ENCODE results near the gene CXCL12.

Gene CXCL12

DNA sequence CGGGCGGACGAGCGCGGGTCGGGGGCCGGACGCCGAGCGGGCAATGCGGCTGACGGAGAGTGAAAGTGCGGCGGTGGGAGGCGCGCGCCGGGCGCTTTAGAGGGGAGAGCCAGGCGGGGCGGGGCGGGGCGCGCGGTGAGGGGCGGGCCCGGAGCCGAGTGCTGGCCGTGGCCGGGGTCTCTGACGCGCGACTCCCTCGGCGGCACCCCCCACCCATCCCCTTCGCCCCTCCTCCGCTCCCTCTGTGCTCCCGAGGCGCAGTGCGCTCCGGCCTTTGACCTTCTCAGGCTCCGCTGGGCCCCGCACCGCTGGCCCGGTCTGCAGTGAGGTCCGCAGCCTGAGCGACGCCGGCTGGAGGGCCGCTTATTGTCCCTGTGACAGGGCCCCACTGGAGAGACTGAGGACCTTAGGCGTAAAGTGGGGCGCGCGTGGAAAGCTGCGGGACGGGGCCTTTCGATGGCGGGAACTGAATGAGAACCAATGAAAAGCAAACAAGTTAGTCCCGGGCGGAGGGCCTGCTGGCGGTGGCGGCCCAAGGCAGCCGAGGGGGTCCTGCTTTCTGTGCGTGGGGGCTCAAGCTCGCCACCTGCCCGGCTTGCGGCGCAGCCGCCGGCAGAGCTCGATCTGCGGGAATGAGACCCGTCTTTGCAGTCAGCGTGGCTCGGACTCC lies at the start of gene CXCL12:
CXCL12 (minus strand) TSS at position 72 of the 670 bp plus-strand sequence. CDS start 92 bp downstream, outside the sequence.
- peak in 2 of 10 donors; percentile 12 to 82 for DNase-seq
- intact Hi-C loops (cut with DNase I): loop anchor here (5.0 to 10.0 kb wide), 2 partner anchors 477 to 590 kb away; partner anchors contain the start of gene DEPP1

DNA sequence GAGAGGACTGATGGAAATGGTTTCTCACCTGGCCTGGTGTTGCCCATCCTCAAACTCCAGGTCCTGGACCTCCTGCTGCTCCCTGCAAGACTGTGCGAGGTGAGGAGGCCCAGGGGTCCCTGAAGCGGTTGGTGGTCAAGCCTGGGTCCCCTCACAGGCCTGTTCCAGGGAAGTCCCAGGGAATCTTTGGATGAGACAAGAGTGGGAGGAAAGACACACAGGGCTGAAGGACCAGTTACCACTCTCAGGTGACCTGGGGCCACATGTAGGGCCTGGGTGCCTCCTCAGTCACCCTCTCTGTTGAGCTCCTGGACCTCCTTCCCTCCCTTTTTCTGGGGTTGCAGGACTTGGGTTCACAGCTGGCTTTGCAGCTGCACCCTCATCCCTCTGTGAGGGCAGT lies 42.6 kb upstream of the CXCL12 start:
- intact Hi-C loops (cut with DNase I): no loop called here
- DNase-seq: no peak

DNA sequence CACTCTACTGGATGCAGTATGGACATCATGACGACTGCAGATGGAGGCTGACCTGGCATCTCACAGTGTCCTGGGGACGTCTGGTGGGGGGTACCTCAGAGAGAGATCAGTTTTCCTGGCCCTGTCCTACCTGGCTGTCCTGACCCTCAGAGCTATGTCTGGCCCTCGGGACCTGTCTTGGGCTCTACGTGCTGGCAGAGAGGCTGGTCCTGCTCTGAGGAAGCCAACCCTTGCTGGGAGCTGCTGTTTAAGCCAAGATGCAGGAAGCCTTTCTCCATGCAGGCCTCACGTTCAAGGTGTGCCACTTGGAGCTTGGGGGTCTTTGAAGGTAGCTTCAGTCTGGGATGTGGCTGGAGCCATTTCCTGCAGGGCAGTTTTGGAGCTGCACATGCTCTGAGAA lies 42.1 kb upstream of the CXCL12 start:
- no peak for DNase-seq
- intact Hi-C loops (cut with DNase I): no loop called here

DNA sequence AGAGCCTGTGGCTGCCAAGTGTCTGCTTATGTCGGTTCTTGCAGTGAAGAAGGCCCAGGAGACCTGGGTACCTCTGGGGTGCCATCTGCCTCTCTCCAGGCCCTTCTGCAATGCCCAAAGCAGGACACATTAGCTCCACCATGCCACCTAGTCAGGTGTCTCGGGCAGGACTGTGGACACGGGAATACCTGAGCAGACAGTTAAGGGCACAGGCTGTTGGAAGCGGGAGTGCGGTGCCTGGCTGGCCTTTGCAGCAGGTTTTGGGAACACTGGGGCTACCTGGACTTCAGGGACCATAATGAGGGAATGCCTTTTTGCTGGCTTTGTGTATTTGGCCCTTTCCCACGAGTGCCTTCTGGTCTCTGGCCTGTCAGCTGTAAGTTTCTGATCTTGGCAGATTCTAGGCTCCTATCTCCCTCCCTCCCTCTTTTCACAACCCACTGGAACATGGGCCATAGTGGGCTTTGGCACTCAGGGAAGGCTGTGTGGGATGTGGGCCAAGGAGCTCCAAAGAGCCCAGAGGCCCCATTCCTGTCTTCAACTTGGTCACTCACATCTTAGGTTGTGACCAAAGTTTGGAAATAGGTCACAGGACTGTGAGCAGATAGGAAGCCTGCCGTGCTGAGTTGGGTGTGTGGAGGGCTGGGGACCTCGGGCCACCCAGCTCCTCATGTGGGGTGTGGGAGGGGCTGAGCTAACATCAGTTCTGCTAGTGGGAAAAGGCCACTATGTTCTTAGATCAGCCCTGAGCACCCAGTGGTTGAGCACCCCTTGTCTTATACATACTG lies 41.5 kb upstream of the CXCL12 start:
- intact Hi-C loops (cut with DNase I): no loop called here
- peak in 1 of 10 donors; percentile 59 for DNase-seq

DNA sequence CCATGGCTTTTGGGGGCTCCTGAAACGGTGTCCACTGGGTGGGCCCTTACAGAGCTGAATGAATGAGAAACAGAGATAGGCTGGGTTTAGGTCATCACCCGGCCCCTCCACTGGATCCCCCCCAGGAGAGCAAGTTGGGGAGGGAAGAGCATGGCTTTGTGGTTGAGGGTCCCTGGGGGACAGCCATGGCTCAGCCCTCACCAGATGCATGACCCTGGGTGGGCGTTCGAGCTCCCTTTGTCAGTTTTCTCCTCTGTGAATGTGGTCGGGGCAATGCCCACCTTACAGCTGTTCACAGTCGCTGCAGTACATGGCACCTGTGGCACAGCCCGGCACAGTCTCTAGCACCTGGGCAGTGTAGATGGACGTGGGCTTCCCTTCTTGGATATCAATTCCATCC lies 40.6 kb upstream of the CXCL12 start:
- no peak for DNase-seq
- intact Hi-C loops (cut with DNase I): no loop called here

DNA sequence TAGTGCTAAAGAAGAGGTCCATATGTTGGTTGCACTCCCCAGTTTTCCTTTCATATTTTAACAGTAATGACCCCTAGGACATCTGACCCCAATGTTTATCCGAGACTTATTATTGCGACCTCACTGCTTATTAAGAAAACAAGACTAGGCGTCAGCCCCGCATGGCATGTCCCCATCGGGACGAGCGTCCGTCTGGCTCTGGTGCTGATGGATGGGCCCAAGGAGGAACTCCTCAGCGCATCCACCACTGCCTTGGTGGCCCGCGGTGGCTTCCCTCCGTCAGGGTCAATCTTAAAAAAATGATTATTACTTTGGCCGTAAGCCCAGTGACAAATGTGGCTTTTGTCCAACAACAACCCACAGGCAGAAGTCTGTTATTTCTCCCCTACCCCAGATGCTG lies 40.1 kb upstream of the CXCL12 start:
- no peak for DNase-seq
- intact Hi-C loops (cut with DNase I): no loop called here

DNA sequence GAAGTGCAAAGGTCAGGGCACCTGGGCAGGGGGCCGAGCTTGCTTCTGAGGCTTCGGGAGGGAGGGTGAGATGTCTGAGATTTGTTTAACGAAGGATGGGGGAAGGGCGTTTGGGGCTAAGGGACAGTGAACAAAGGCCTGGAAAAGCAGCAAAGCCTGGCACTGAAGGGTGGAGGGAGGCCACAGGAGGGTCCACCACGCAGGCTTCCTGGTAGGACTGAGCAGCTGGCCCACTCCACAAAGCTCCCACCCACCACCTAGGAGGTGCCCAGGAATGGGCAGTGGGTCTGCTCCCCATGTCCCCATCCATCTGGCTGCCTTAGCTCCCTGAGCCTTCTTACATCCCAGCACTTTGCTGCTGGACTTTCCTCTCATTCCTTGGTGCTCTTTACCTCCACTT lies 39.4 kb upstream of the CXCL12 start:
- intact Hi-C loops (cut with DNase I): no loop called here
- DNase-seq: no peak

DNA sequence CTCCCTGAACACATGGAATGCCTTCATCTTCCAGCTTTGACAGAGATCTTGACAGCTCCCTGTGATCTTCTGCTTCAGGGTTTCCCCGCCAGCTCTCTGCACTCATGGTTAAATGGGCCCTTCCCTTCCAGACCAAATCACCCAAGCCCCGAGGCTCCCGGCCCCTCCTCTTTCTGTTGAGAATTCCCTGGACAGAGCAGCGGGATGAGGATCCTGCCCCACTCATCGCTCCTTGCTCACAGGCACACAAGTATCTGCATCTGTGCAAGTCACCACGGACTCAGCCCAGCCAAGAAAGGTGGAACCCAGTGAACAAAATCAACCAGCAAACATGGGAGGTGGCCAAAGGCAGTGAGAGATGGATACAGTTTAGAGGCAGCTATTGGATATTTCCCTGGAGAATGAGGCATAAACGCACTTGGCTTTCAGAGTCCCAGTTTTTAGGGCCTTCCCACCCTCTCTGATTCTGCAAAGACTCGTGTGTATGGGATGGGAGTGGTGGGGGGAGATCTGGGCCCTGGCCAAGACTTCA lies 37.7 kb upstream of the CXCL12 start:
- intact Hi-C loops (cut with DNase I): no loop called here
- DNase-seq: no peak

DNA sequence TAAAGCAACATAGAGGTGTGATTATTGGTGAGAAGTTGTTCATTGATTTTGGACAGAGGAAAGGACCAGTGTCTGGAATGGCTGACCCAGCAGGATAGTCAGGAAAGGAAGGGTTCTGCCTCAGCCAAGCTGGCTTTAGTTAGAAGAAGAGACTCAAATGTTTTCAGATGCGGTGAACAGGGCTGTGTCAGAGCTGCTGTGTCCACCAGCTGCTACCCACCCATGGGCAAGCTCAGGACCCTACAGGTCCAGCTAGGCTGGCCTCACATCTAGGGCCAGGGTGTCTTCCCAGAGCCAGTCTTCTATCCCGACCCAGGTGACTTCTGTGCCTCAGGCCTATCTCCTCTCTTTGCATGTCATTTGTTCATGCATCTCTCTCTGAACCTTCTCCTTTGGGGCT lies 37.3 kb upstream of the CXCL12 start:
- no peak for DNase-seq
- intact Hi-C loops (cut with DNase I): no loop called here

DNA sequence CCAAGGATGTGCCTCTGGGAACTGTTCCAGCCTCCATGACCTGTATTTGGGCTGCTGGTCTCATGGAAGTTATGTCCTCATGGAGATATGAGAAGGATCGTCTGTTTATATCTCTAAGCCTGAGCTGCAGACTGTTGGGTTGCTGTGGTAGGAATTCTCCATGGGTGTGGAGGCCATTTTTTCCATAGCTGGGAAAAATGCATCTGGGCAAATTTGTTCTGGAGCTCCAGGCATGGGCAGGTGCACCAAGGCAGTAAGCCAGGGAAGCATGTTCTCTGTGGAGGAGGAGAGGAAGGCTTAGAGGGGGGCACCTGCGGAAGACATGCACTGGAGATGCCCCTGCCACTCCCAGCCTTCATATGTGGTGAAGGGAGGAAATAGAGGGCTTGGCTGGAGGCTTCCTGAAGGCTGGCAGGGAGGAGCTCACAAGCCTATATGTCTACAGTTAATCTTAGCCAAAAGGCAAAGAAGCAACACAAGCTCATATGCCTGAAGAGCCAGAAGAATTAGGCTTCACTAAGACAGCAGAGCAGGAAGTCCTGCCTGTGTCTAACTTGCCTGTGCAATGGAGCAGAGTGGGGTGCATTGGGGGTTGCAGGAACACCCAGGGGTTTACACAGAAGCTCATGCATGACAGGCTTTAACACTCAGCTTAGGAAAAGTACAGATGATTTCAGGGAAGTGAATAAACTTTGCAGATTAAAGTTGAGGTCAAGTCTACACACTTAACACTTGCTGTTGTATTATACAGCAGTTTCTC lies 35.1 kb upstream of the CXCL12 start:
- intact Hi-C loops (cut with DNase I): no loop called here
- DNase-seq: no peak

DNA sequence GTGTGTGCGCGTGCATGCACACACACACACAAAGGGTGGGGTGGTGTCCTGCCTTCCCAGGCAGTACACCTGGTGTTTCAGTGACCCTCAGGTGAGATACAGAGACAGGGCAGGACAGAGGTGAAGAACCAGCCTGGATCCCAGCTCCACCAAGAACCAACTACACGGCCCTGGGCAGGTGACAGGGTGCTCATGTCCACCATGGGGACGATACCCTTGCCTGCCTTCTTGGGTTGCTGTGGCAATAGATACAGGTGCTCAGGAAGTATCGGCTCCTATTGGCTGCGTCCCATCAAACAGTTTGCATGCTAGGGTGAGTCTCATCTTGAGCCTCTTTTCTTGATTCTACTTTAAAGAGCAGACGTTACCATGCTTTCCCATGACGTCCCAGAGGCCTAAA lies 33.7 kb upstream of the CXCL12 start:
- no peak for DNase-seq
- intact Hi-C loops (cut with DNase I): no loop called here

DNA sequence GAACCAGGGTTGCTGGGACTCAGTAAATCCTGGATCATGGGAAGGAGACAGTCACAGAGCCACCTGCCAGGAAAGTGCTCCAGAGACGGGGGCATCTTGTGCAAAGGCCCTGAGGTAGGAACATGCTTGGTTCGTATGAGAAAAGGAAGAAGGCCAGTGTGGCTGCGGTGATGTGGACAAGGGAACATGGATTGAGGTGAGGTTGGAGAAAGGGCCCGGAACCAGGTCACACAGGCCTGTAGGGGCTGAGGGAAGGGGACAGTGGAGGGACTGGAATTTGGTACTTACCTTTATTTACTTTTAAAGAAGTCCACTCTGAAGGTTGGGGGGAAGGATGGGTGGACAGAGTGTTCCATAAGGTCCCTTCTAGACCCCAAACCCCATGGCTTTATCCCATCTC lies 32.9 kb upstream of the CXCL12 start:
- no peak for DNase-seq
- intact Hi-C loops (cut with DNase I): no loop called here

DNA sequence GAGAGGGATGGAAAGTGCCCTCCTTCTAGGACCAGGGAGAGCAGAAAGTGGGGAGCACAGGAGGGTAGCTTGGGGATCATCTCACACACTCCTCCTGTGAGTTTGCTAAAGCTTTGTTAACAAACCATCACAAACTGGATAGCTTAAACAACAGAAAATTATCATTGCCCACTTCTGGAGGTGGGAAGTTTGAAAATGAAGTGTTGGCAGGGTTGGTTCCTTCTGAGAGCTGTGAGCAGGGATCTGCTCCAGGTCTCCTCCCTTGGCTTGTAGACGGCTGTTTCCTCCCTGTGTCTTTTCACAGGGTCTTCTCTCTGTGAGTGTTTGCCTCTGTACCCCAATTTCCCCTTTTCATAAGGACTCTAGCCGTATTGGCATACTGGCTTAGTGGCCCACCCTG lies 32.0 kb upstream of the CXCL12 start:
- DNase-seq: no peak
- intact Hi-C loops (cut with DNase I): no loop called here

DNA sequence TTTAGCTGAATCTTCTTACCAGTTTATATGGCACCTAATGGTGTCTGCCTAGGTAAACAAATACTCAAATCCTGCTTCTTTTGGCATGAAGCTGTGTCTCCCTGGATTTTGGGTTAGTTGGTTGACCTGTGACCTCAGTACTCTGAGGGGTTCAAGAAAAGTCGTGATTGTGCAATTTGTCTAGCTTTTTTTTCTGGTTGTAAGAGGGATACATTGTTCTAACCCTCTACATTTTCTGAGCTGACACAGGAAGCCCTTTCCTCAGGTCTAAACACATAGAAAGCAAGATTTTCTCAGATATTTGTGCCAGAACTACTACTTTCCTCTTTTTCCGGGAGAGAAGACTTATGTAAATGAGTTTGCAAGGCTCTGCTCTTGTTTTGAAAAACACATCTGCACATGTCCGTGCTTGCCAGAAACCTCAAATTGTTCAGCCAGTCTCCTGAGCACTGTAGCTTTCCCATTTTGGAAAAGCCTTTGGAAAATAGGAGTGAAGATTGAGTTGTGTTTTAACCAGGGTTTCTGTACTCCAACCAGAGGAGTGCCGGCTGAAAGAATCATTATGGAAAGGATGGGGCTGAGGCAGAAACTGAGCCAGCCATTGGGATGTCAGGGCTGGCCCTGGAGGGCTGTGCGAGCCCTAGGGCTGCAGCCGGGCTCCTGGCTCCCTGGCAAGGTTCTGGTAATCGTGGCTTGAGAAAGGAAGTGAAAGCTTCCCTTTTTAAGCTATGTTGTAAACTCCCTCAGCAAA lies 31.3 kb upstream of the CXCL12 start:
- intact Hi-C loops (cut with DNase I): no loop called here
- DNase-seq: no peak

DNA sequence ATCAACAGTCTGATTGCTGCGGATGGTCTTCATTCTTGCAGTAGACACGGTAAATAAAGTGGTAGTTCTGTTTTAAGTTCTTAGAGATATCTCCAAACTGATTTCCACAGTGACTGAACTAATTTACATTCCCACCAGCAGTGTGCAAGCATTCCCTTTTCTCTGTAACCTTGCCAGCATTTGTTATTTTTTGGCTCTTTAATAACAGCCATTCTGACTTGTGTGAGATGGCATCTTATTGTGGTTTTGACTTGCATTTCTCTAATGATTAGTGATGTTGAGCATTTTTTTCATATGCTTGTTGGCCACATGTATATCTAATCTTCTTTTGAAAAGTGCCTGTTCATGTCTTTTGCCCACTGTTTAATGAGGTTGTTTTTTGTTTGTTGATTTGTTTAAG lies 30.2 kb upstream of the CXCL12 start:
- DNase-seq: no peak
- intact Hi-C loops (cut with DNase I): no loop called here

DNA sequence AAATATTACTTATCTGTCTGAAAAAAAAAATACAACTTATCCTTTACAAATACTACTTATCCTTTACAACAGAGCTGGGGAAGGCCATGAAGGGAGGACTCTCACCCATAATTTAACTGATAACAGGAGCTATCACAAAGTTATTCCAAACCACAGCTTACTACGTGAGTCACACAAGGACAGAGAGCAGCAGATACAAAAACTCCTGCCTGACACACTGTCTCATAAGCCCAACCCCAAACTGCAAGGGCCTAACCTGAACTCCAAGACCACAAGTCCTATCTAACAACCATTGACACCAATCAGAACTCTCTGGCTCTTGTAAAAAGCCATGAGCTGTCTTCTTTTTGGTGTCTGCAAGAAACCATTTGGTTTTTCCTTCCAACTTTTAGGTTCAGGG lies 28.5 kb upstream of the CXCL12 start:
- intact Hi-C loops (cut with DNase I): no loop called here
- no peak for DNase-seq

DNA sequence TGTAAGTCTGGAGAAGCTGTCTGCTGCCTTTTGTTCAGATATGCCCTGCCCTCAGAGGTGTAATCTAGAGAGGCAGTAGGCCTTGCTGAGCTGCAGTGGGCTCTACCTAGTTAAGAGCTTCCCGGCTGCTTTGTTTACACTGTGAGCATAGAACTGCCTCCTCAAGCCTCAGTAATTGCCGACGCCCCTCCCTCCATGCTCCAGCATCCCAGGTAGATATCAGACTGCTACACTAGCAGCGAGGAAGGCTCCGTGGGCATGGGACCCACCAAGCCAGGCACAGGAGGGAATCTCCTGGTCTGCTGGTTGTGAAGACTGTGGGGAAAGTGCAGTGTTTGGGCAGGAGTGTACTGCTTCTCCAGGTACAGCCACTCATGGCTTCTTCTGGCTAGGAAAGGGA lies 26.4 kb upstream of the CXCL12 start:
- DNase-seq: no peak
- intact Hi-C loops (cut with DNase I): no loop called here

DNA sequence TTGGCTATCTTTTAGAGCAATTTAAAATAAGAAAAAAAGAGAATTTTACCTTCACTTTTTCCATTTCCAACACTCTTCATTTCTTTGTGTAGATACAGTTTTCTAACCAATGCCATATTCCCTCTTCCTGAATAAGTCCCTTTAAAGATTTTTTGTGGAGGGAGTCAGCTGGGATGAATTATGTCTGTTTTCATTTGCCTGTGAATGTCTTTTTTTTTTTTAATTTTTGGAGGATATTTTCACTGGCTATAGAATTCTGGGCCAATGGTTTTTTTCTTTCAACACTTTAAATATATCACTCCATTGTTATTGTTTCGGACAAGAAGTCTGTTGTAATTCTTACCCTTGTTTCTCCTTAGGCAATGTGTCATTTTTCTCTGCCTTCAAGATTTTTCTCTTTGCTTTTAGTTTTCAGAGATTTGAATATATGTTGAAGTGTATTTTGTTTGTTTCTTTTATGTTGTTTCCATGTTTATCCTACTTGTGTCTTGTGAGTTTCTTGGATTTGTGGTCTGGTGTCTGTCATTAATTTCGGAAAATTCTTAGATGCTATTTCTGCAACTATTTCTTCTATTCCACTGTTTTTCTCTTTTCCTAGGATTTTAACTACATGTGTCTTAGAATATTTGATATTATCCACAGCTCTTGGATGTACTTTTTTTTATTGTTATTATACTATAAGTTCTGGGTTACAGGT lies 20.0 kb upstream of the CXCL12 start:
- intact Hi-C loops (cut with DNase I): no loop called here

DNA sequence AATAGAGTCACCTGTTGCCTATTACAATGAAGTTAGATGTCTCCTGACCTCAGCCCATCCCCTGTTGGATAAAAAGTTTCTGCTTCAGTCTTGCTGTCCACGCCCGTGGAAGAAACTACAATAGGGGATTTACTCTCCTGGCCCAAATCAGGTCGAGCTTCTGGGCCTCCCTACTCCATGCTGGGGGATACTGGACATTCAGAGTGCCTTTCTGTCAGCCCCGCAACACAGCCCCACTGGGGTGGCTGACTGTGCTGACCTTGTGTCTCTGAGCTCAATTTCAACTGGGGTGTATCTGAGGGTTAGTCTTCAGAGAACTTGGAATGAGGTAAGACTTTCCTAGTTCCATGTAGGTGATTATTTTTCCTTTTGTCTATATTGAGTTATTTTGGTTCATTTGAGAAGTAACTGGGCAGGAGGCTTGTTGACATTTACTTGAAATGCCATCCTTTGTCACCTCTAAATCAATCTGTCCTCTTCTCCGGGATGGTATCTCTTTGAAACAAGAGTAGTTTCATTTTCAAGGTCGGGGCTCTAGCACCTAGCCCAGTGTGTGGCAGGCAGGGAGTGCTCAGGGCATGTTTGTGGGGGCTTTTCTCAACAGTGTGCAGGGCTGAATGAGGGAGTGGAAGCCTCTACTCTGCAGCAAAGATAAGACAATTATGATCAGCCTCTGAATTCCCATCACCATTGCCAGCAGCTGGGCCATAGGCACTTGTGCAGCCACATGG lies 17.7 kb upstream of the CXCL12 start:
- DNase-seq: no peak
- intact Hi-C loops (cut with DNase I): no loop called here

More for the DNA sequence above, 20.0 kb upstream of the CXCL12 start:
- DNase-seq: no peak
